Measurements from ENCODE around the gene BNIP3.

Gene BNIP3

GRCh38 chr10:131928248-131929095, 53.3 kb downstream of the BNIP3 start:
- peak; percentile 80 for DNase-seq (ENCODE audit: low spot score)
- TF ChIP-seq CTCF (IDR thresholded peaks at IDR 0.05; ENCODE audit: extremely low read depth, insufficient read depth, missing control alignments): no peak
- in situ Hi-C loops (cut with MboI; ENCODE audit: low pct_unique_long_range_greater_than_20kb, low sequenced_read_pairs, unreplicated experiment): no loop called here

- no peak for DNase-seq (ENCODE audit: low spot score)
- in situ Hi-C loops (cut with MboI; ENCODE audit: low pct_unique_long_range_greater_than_20kb, low sequenced_read_pairs, unreplicated experiment): no loop called here
- TF ChIP-seq CTCF (IDR thresholded peaks at IDR 0.05; ENCODE audit: extremely low read depth, insufficient read depth, missing control alignments): no peak
These were observed 54.8 kb downstream of the BNIP3 start for GRCh38 chr10:131926743-131927595.

GRCh38 chr10:131926253-131926652, 55.5 kb downstream of the BNIP3 start:
- no peak for TF ChIP-seq CTCF (IDR thresholded peaks at IDR 0.05; ENCODE audit: extremely low read depth, insufficient read depth, missing control alignments)
- in situ Hi-C loops (cut with MboI; ENCODE audit: low pct_unique_long_range_greater_than_20kb, low sequenced_read_pairs, unreplicated experiment): no loop called here
- no peak for DNase-seq (ENCODE audit: low spot score)

GRCh38 chr10:131925716-131926115, 56.0 kb downstream of the BNIP3 start:
- in situ Hi-C loops (cut with MboI; ENCODE audit: low pct_unique_long_range_greater_than_20kb, low sequenced_read_pairs, unreplicated experiment): no loop called here
- no peak for TF ChIP-seq CTCF (IDR thresholded peaks at IDR 0.05; ENCODE audit: extremely low read depth, insufficient read depth, missing control alignments)
- DNase-seq (ENCODE audit: low spot score): no peak

GRCh38 chr10:131925011-131925649, 56.6 kb downstream of the BNIP3 start:
- in situ Hi-C loops (cut with MboI; ENCODE audit: low pct_unique_long_range_greater_than_20kb, low sequenced_read_pairs, unreplicated experiment): no loop called here
- no peak for DNase-seq (ENCODE audit: low spot score)
- TF ChIP-seq CTCF (IDR thresholded peaks at IDR 0.05; ENCODE audit: extremely low read depth, insufficient read depth, missing control alignments): no peak

GRCh38 chr10:131923038-131923756, 58.5 kb downstream of the BNIP3 start:
- no peak for DNase-seq (ENCODE audit: low spot score)
- TF ChIP-seq CTCF (IDR thresholded peaks at IDR 0.05; ENCODE audit: extremely low read depth, insufficient read depth, missing control alignments): no peak
- in situ Hi-C loops (cut with MboI; ENCODE audit: low pct_unique_long_range_greater_than_20kb, low sequenced_read_pairs, unreplicated experiment): no loop called here
